ENCODE results near the gene MAP3K6.

MAP3K6 gene

GRCh38 chr1:27306892-27307761, 59.6 kb downstream of the MAP3K6 start:
- no peak overlapping the region for H3K27ac ChIP-seq (ENCODE audit: low read length)
- H3K9ac ChIP-seq (ENCODE audit: low read length) = no peak overlapping the region
- no peak overlapping the region for H3K4me2 ChIP-seq (ENCODE audit: low read depth, low read length)
- H3K9me2 ChIP-seq (replicated peaks; ENCODE audit: insufficient read depth, low read length) = no peaks in the 10 kb centered on the region
- peaks cover 6% of the 10 kb centered on the region for H3K4me1 ChIP-seq (ENCODE audit: low read length)
- no peaks in the 10 kb centered on the region for H3K79me2 ChIP-seq (ENCODE audit: low read length)
- H2AFZ ChIP-seq (ENCODE audit: low read length) = no peak overlapping the region
- no peaks in the 10 kb centered on the region for H4K20me1 ChIP-seq (ENCODE audit: insufficient read depth, low read length)
- H3K36me3 ChIP-seq (replicated peaks; ENCODE audit: insufficient read depth, low read length) = no peaks in the 10 kb centered on the region
- no peak overlapping the region for H3K4me3 ChIP-seq (ENCODE audit: low read length)
- H3F3A ChIP-seq (ENCODE audit: insufficient read depth, low read length) = no peaks in the 10 kb centered on the region
- no peaks in the 10 kb centered on the region for H3K9me3 ChIP-seq (replicated peaks; ENCODE audit: insufficient read depth, low read length)
- H3K27me3 ChIP-seq (replicated peaks; ENCODE audit: insufficient read depth, low read length) = no peaks in the 10 kb centered on the region
- DNase-seq = no peak
- TF ChIP-seq CTCF (IDR thresholded peaks at IDR 0.05; ENCODE audit: low read length) (no peak), EZH2phosphoT487 (IDR thresholded peaks at IDR 0.05; ENCODE audit: low read length) (no peak), EZH2 (optimal IDR thresholded peaks at IDR 0.05; ENCODE audit: low read depth, low read length) (no peak)

- H2AFZ ChIP-seq (ENCODE audit: low read length) = no peak overlapping the region
- TF ChIP-seq EZH2phosphoT487 (IDR thresholded peaks at IDR 0.05; ENCODE audit: low read length) = no peak
- H3K4me2 ChIP-seq (ENCODE audit: low read depth, low read length) = no peak overlapping the region
- H4K20me1 ChIP-seq (ENCODE audit: insufficient read depth, low read length) = no peaks in the 10 kb centered on the region
- H3K9me3 ChIP-seq (replicated peaks; ENCODE audit: insufficient read depth, low read length) = no peaks in the 10 kb centered on the region
- no peak overlapping the region for H3K9ac ChIP-seq (ENCODE audit: low read length)
- H3K79me2 ChIP-seq (ENCODE audit: low read length) = no peaks in the 10 kb centered on the region
- H3K4me3 ChIP-seq (ENCODE audit: low read length) = no peak overlapping the region
- H3K27ac ChIP-seq (ENCODE audit: low read length) = no peak overlapping the region
- H3K36me3 ChIP-seq (replicated peaks; ENCODE audit: insufficient read depth, low read length) = no peaks in the 10 kb centered on the region
- DNase-seq = no peak
- H3K27me3 ChIP-seq (replicated peaks; ENCODE audit: insufficient read depth, low read length) = no peaks in the 10 kb centered on the region
- no peaks in the 10 kb centered on the region for H3K9me2 ChIP-seq (replicated peaks; ENCODE audit: insufficient read depth, low read length)
- no peaks in the 10 kb centered on the region for H3F3A ChIP-seq (ENCODE audit: insufficient read depth, low read length)
- H3K4me1 ChIP-seq (ENCODE audit: low read length) = peaks cover 6% of the 10 kb centered on the region
Observed at GRCh38 chr1:27306071-27306470, 60.7 kb downstream of the MAP3K6 start.

Measured in MM.1S (cell line).